T follicular helper cell (primary cell): Measurements from ENCODE around the gene GLG1.
"Not testable (repeated sequence)": the region's sequence is repeated elsewhere in the genome, so short reads cannot be mapped to it uniquely, and the experiment has no call there.

Experiments
- DNase-seq: peaks from one replicate; pipeline ENCODE4 v3.0.0-alpha.2; 2020; ENCODE audit warnings: low read depth

GLG1 gene

GRCh38 chr16:74537746-74538145 lies 69.2 kb downstream of the GLG1 start:
- DNase-seq, result not testable (repeated sequence)

- DNase-seq, result not testable (repeated sequence)
Measured at GRCh38 chr16:74534650-74535049, 72.3 kb downstream of the GLG1 start.

GRCh38 chr16:74524926-74525325 lies 82.0 kb downstream of the GLG1 start:
- no peak for DNase-seq

- no peak for DNase-seq
Measured at GRCh38 chr16:74524117-74524516, 82.8 kb downstream of the GLG1 start.

GRCh38 chr16:74523706-74524105 lies 83.2 kb downstream of the GLG1 start:
- DNase-seq, result not testable (repeated sequence)

GRCh38 chr16:74522160-74522559 lies 84.8 kb downstream of the GLG1 start:
- DNase-seq, result no peak

- DNase-seq, result no peak
Measured at GRCh38 chr16:74521691-74522090, 85.2 kb downstream of the GLG1 start.

GRCh38 chr16:74518934-74519333 lies 88.0 kb downstream of the GLG1 start:
- DNase-seq, result not testable (repeated sequence)

- DNase-seq, result no peak
Measured at GRCh38 chr16:74511961-74512360, 95.0 kb downstream of the GLG1 start.

- DNase-seq, result no peak
Measured at GRCh38 chr16:74505011-74505410, 101.9 kb downstream of the GLG1 start.

GRCh38 chr16:74503412-74503811 lies 103.5 kb downstream of the GLG1 start:
- DNase-seq, result no peak

GRCh38 chr16:74501484-74502478 lies 105.1 kb downstream of the GLG1 start:
- DNase-seq, result no peak

- DNase-seq, result no peak
Measured at GRCh38 chr16:74500907-74501306, 106.0 kb downstream of the GLG1 start.

- DNase-seq, result no peak
Measured at GRCh38 chr16:74499114-74499513, 107.8 kb downstream of the GLG1 start.

GRCh38 chr16:74497761-74498160 lies 109.2 kb downstream of the GLG1 start:
- no peak for DNase-seq

- no peak for DNase-seq
Measured at GRCh38 chr16:74496054-74496453, 110.9 kb downstream of the GLG1 start.

GRCh38 chr16:74492976-74493375 lies 113.9 kb downstream of the GLG1 start:
- DNase-seq, result no peak

GRCh38 chr16:74487634-74488495 lies 119.0 kb downstream of the GLG1 start:
- no peak for DNase-seq

- no peak for DNase-seq
Measured at GRCh38 chr16:74485916-74486315, 121.0 kb downstream of the GLG1 start.

GRCh38 chr16:74480150-74481029 lies 126.5 kb downstream of the GLG1 start:
- no peak for DNase-seq

GRCh38 chr16:74477226-74477625 lies 129.7 kb downstream of the GLG1 start:
- DNase-seq, result no peak

- no peak for DNase-seq
Measured at GRCh38 chr16:74474416-74474815, 132.5 kb downstream of the GLG1 start.
